CD4-positive, CD25-positive, alpha-beta regulatory T cell (primary cell): ENCODE data around the gene CTSV. TPM values are rescaled to one million over a fixed set of nuclear protein-coding genes. Genes with fewer than 3 reads are reported as not detected.
"Not testable (repeated sequence)": the region's sequence is repeated elsewhere in the genome, so short reads cannot be mapped to it uniquely, and the experiment has no call there.

ENCODE experiments used
- ATAC-seq, 2 donors: fragments of 150-1000 bp; cut with Tn5 transposase; one replicate each; pipeline ENCODE4 v1.10.0; 2021; ENCODE audit warnings: low read depth in 2 of 2, moderate number of reproducible peaks in 2 of 2, moderate library complexity in 1 of 2
- DNase-seq, 3 donors: peaks; one replicate each; pipeline versions ENCODE4 v3.0.0 to v3.0.0-alpha.2; 2012 to 2022; ENCODE audit warnings: mixed read lengths in 1 of 3
- H3K27ac ChIP-seq: one replicate; pipeline ENCODE4 v1.7.0; 2013; ENCODE audit warnings: mild to moderate bottlenecking, low read length; ENCODE audit not compliant: insufficient read depth, poor library complexity, severe bottlenecking
- H3K27me3 ChIP-seq: one replicate; pipeline ENCODE4 v1.7.0; 2013; ENCODE audit warnings: low read length; ENCODE audit not compliant: control insufficient read depth, insufficient read depth
- H3K36me3 ChIP-seq: one replicate; pipeline ENCODE4 v1.7.0; 2013; ENCODE audit warnings: mild to moderate bottlenecking, low read length, moderate library complexity; ENCODE audit not compliant: control insufficient read depth, insufficient read depth
- H3K4me1 ChIP-seq: 2 replicates; pipeline ENCODE4 v1.7.0; 2013; ENCODE audit warnings: mild to moderate bottlenecking, low read length; ENCODE audit not compliant: insufficient read depth, control insufficient read depth, poor library complexity, severe bottlenecking
- H3K4me3 ChIP-seq: one replicate; pipeline ENCODE4 v1.7.0; 2013; ENCODE audit warnings: low read depth, mild to moderate bottlenecking, low read length, moderate library complexity
- H3K9me3 ChIP-seq, 2 experiments: 1 replicate in 1 of 2; 2 replicates in 1 of 2; pipeline ENCODE4 v1.7.0; 2013; ENCODE audit warnings: low read length in 2 of 2, mild to moderate bottlenecking in 1 of 2, moderate library complexity in 1 of 2; ENCODE audit not compliant: control insufficient read depth in 2 of 2
- H3K27ac Mint-ChIP-seq, 3 donors: one replicate each; pipeline ENCODE4 v1.8.0; 2020 to 2022; ENCODE audit warnings: mild to moderate bottlenecking in 3 of 3, mixed read lengths in 3 of 3, moderate library complexity in 2 of 3
- H3K27me3 Mint-ChIP-seq: one replicate; pipeline ENCODE4 v1.8.0; 2022; ENCODE audit warnings: mild to moderate bottlenecking, mixed read lengths
- H3K36me3 Mint-ChIP-seq: one replicate; pipeline ENCODE4 v1.8.0; 2020; ENCODE audit warnings: mixed read lengths
- H3K4me1 Mint-ChIP-seq, 4 donors: one replicate each; pipeline ENCODE4 v1.8.0; 2020 to 2022; ENCODE audit warnings: mixed read lengths in 4 of 4, mild to moderate bottlenecking in 1 of 4
- H3K4me3 Mint-ChIP-seq, 4 donors: one replicate each; pipeline ENCODE4 v1.8.0; 2020 to 2022; ENCODE audit warnings: mild to moderate bottlenecking in 4 of 4, mixed read lengths in 4 of 4, moderate library complexity in 3 of 4
- H3K9me3 Mint-ChIP-seq, 7 donors: one replicate each; pipeline ENCODE4 v1.8.0; 2020 to 2022; ENCODE audit warnings: mixed read lengths in 7 of 7, mild to moderate bottlenecking in 3 of 7, moderate library complexity in 2 of 7
- polyA plus RNA-seq, 4 donors: library from polyadenylated mRNA; unstranded; fragments of 300-500 nt; fragmentation: Illumina TruSeq; gene quantifications; one replicate each; pipeline ENCODE4 v1.2.3, GENCODE V29; 2021
- total RNA-seq: library from RNA; stranded (reverse); gene quantifications from one replicate; pipeline ENCODE4 v1.2.3, GENCODE V29; 2022

Gene CTSV
- total and polyA plus RNA-seq, 5 donors from 2014 or later: 0.10 to 0.17 TPM; not detected in 3

- Histone ChIP-seq H3K27ac (no peak overlapping the region), H3K9me3 (no peaks in the 10 kb centered on the region), H3K4me3 (no peak overlapping the region), H3K27me3 (peaks cover 2% of the 10 kb centered on the region), H3K36me3 (no peaks in the 10 kb centered on the region), H3K4me1 (no peaks in the 10 kb centered on the region)
- DNase-seq (no peak), ATAC-seq (no peak)
- no peaks in the 10 kb centered on the region for H3K36me3 Mint-ChIP-seq
- no peak overlapping the region for H3K4me3 Mint-ChIP-seq
- peaks cover 54% of the 10 kb centered on the region for H3K27me3 Mint-ChIP-seq
- peaks cover 0 to 2% (median 0%) of the 10 kb centered on the region in 4 donors for H3K4me1 Mint-ChIP-seq
- no peaks in the 10 kb centered on the region for H3K9me3 Mint-ChIP-seq
- peak overlapping the region in 1 of 3 donors; percentile 70 for H3K27ac Mint-ChIP-seq
These were observed 36.5 kb upstream of the CTSV start for GRCh38 chr9:97075289-97075985.

- Mint-ChIP-seq H3K36me3 (no peaks in the 10 kb centered on the region), H3K9me3 (no peaks in the 10 kb centered on the region), H3K27ac (no peak overlapping the region), H3K4me3 (no peak overlapping the region), H3K4me1 (peaks cover 0 to 2% (median 0%) of the 10 kb centered on the region in 4 donors), H3K27me3 (peaks cover 50% of the 10 kb centered on the region)
- Histone ChIP-seq H3K4me1 (no peaks in the 10 kb centered on the region), H3K9me3 (no peaks in the 10 kb centered on the region), H3K36me3 (no peaks in the 10 kb centered on the region), H3K27me3 (no peaks in the 10 kb centered on the region), H3K27ac (no peak overlapping the region), H3K4me3 (no peak overlapping the region)
- DNase-seq (no peak), ATAC-seq (no peak)
These were observed 34.6 kb upstream of the CTSV start for GRCh38 chr9:97073506-97073905.

GRCh38 chr9:97072285-97072776, 33.4 kb upstream of the CTSV start:
- H3K27me3 ChIP-seq: no peaks in the 10 kb centered on the region
- DNase-seq (no peak), ATAC-seq (no peak)
- no peaks in the 10 kb centered on the region for H3K9me3 ChIP-seq
- H3K27ac ChIP-seq: no peak overlapping the region
- peaks cover 0 to 2% (median 0%) of the 10 kb centered on the region in 4 donors for H3K4me1 Mint-ChIP-seq
- H3K4me3 ChIP-seq: no peak overlapping the region
- H3K36me3 Mint-ChIP-seq: no peaks in the 10 kb centered on the region
- peaks cover 47% of the 10 kb centered on the region for H3K27me3 Mint-ChIP-seq
- no peak overlapping the region for H3K4me3 Mint-ChIP-seq
- no peaks in the 10 kb centered on the region for H3K36me3 ChIP-seq
- no peak overlapping the region for H3K27ac Mint-ChIP-seq
- no peaks in the 10 kb centered on the region for H3K4me1 ChIP-seq
- H3K9me3 Mint-ChIP-seq: no peaks in the 10 kb centered on the region

GRCh38 chr9:97070325-97070724, 31.4 kb upstream of the CTSV start:
- H3K27ac Mint-ChIP-seq, H3K4me3 Mint-ChIP-seq, H3K4me3 ChIP-seq, H3K36me3 Mint-ChIP-seq, H3K27me3 ChIP-seq, DNase-seq, ATAC-seq, H3K9me3 ChIP-seq, H3K9me3 Mint-ChIP-seq, H3K4me1 ChIP-seq, H3K36me3 ChIP-seq, H3K4me1 Mint-ChIP-seq, H3K27ac ChIP-seq: not testable (repeated sequence)
- H3K27me3 Mint-ChIP-seq: peaks cover 45% of the 10 kb centered on the region

GRCh38 chr9:97067490-97067889, 28.5 kb upstream of the CTSV start:
- Mint-ChIP-seq H3K27ac (no peak overlapping the region), H3K4me3 (no peak overlapping the region), H3K27me3 (peaks cover 26% of the 10 kb centered on the region), H3K36me3 (peaks cover 3% of the 10 kb centered on the region), H3K9me3 (peaks cover 0 to 10% (median 4%) of the 10 kb centered on the region in 7 donors), H3K4me1 (no peaks in the 10 kb centered on the region)
- Histone ChIP-seq H3K4me1 (no peaks in the 10 kb centered on the region), H3K36me3 (no peaks in the 10 kb centered on the region), H3K9me3 (no peaks in the 10 kb centered on the region), H3K27ac (no peak overlapping the region), H3K4me3 (no peak overlapping the region), H3K27me3 (no peaks in the 10 kb centered on the region)
- no peak for DNase-seq
- no peak for ATAC-seq

GRCh38 chr9:97064176-97064575, 25.2 kb upstream of the CTSV start:
- Mint-ChIP-seq H3K4me1 (no peaks in the 10 kb centered on the region), H3K36me3 (peaks cover 3% of the 10 kb centered on the region), H3K9me3 (peaks cover 0 to 10% (median 4%) of the 10 kb centered on the region in 7 donors), H3K27ac (no peak overlapping the region), H3K27me3 (peaks cover 10% of the 10 kb centered on the region), H3K4me3 (no peak overlapping the region)
- Histone ChIP-seq H3K27ac (no peak overlapping the region), H3K27me3 (no peaks in the 10 kb centered on the region), H3K4me1 (no peaks in the 10 kb centered on the region), H3K4me3 (no peak overlapping the region), H3K9me3 (no peaks in the 10 kb centered on the region), H3K36me3 (no peaks in the 10 kb centered on the region)
- no peak for ATAC-seq
- DNase-seq: no peak

- DNase-seq (no peak), ATAC-seq (no peak)
- Mint-ChIP-seq H3K4me1 (no peaks in the 10 kb centered on the region), H3K27ac (no peak overlapping the region), H3K4me3 (no peak overlapping the region), H3K27me3 (no peaks in the 10 kb centered on the region), H3K36me3 (no peaks in the 10 kb centered on the region), H3K9me3 (peaks cover 0 to 3% (median 0%) of the 10 kb centered on the region in 7 donors)
- Histone ChIP-seq H3K36me3 (no peaks in the 10 kb centered on the region), H3K27ac (no peak overlapping the region), H3K4me3 (no peak overlapping the region), H3K9me3 (no peaks in the 10 kb centered on the region), H3K27me3 (no peaks in the 10 kb centered on the region), H3K4me1 (no peaks in the 10 kb centered on the region)
These were observed 21.9 kb upstream of the CTSV start for GRCh38 chr9:97060796-97061195.

- Histone ChIP-seq H3K36me3 (no peaks in the 10 kb centered on the region), H3K4me3 (no peak overlapping the region), H3K27me3 (no peaks in the 10 kb centered on the region), H3K9me3 (no peaks in the 10 kb centered on the region), H3K4me1 (no peaks in the 10 kb centered on the region), H3K27ac (no peak overlapping the region)
- H3K4me3 Mint-ChIP-seq: no peak overlapping the region
- DNase-seq (peak in 1 of 3 donors; percentile 5), ATAC-seq (no peak)
- H3K27ac Mint-ChIP-seq: no peak overlapping the region
- H3K4me1 Mint-ChIP-seq: no peaks in the 10 kb centered on the region
- no peaks in the 10 kb centered on the region for H3K36me3 Mint-ChIP-seq
- no peaks in the 10 kb centered on the region for H3K9me3 Mint-ChIP-seq
- peaks cover 7% of the 10 kb centered on the region for H3K27me3 Mint-ChIP-seq
These were observed 20.7 kb upstream of the CTSV start for GRCh38 chr9:97059626-97060025.
